Right hindlimb (tissue), 1 donor: ENCODE results near the gene CD8A.
"Not testable (repeated sequence)": the region's sequence is repeated elsewhere in the genome, so short reads cannot be mapped to it uniquely, and the experiment has no call there.

Source experiments
- DNase-seq: peaks from one replicate; pipeline ENCODE4 v3.0.0-alpha.2; 2018

The CD8A gene

DNA sequence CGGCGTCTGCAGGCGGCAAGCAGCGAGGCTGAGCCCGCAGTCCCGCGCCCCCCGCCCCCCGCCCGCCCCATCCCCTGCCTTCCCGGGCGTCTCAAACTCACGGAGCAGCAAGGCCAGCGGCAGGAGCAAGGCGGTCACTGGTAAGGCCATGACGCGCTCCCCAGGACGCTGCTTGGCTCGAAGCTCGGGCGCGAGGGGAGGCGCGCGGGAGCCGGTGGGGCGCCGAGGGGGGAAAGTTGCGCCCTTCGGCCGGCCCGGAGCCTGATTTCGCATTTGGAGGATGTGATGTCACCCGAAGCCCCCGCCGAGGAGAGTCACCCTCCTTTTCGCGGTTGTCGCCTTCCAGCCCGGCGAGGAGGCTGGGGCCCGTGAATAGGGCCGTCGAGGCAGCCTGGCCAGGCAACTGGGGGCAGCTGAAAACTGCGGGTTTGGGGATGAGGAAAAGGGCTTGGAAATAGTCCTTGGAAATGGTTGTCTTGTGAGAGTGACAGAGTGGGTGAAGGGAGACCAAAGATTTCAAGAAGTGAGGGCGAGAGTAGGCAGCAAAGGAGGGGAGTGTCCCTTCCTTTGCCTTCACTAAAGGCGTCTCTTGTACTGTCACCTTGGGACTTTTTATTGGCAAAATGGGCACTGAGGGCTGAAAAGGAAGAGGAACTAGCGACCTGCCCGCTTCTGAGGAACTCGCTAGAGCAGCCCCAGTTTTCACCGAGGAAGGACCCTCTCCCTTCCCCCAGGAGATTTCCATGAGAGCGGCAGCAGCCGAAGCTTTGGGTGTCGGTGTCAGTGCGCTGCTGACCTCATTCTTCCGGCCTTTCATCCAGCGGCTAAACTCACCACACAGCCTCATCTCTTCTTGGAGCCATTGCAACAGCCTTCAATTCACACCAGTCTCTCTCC lies at the start of gene CD8A:
Gene CD8A, minus strand, starts transcription at position 238 of the 897 bp plus-strand sequence. Its CDS starts 88 bp downstream, at position 150.
- DNase-seq: no peak

DNA sequence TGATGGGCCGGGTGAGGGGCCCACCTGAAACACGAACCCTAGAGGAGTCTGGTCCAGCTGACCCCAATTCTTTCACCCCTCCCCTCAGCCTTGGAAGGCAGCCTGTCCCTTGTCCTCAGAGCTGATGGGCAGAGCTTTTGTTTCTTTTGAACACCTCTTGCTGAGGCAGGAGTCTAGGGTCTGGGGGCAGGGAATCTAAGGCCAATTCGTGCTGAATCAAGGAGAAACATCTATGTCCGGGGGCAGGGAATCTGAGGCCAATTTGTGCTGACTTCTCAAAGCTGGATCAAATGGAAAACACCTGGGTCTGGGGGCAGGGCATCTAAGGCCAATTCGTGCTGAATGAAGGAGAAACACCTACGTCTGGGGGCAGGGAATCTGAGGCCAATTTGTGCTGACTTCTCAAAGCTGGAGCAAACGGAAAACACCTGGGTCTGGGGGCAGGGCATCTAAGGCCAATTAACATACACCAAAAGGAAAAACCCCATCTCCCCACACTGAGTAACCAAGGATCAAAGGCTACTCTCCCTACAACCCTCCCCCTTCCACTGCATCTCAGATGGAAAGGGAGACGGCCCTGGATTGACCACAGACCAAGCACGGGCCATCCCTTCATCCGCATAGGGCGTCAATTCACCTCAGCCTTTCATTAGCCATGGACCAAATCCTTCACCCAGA lies 49.3 kb upstream of the CD8A start:
- DNase-seq: not testable (repeated sequence)

DNA sequence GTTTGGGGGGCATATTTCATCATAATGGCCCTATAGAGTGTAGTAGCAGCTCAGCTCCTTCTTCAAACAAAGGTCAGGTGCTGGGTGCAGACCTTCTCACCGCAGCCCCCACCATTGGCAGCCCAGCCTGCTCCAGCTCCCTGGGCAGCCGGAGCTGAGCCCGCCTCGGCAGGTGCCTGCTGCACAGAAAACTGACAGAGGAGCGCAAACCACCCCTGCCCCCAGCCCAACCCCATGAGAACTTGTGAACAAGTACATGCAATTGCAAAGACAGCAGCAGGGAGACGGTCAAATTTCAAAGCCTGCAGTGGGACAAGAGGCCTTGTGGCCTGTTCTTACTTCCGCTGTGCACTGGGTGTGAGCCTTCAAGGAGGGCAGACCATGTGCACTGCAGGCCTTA lies 48.7 kb upstream of the CD8A start:
- not testable (repeated sequence) for DNase-seq

DNA sequence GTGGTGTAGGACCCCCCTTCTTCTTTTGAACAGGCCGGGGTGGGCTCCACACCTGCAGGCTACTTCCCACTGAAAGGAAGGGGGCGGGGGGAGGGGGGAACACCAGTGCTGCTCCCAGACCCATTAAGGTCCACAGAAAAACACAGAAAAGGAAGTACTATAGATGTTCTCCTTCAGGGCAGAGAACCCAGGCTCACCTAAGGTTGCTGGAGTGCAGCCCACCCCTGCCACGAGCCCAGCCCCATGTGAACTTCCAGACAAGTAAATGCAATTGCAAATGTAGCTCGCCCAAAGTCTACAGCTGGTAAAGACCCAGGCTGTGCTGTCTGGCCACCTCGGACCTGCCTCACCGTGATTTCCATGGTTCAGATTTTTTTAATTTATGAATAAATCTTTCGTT lies 47.0 kb upstream of the CD8A start:
- DNase-seq: peak; percentile 28

DNA sequence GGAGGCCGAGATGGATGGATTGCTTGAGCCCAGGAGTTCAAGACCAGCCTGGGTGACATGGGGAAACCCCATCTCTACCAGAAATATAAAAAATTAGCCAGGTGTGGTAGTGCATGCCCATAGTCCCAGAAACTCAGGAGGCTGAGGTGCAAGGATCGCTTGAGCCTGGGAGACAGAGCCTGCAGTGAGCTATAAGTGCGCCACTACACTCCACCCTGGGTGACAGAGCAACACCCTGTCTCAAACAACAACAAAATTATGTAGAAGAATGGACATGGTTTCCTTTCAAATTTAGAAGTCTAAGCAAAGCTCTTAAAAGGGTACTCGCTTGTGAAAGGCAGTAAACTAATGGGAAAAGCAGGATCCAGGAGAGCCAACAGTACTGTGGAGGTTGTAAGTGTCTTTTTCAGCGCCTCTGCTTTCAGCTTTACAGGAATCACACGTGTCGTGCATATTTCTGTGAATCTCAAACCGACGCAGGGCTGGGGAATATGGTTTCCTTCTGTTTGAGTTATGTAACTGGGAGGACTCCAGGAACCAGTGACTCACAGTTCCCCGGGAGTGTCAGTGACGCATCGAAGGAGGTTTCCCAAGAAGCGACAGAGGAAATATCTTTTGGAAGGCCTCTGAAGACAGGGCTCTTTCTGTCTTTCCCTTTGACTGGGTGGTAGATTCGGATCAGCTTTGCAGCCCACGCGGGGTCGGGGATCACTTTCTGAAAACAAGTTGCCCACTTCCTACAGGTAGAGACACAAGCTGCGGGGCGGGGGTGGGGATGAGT lies 46.4 kb upstream of the CD8A start:
- peak; percentile 81 for DNase-seq

DNA sequence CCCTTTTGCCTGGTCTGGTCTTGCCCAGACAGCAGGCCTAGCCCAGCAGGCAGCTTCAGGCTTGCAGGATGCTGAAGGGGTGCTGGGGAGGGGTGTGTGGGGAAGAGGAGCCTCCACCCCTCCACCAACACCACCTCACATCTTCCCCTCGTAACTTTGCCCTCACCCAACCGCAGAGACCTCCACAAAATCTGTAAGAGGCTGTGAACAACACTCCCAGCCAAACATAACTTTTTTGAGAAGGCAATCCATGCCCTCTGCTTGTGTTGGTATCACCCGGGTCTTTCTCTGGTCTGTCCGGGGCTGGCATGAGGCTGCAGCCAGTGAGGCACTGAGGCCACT lies 44.8 kb upstream of the CD8A start:
- not testable (repeated sequence) for DNase-seq

DNA sequence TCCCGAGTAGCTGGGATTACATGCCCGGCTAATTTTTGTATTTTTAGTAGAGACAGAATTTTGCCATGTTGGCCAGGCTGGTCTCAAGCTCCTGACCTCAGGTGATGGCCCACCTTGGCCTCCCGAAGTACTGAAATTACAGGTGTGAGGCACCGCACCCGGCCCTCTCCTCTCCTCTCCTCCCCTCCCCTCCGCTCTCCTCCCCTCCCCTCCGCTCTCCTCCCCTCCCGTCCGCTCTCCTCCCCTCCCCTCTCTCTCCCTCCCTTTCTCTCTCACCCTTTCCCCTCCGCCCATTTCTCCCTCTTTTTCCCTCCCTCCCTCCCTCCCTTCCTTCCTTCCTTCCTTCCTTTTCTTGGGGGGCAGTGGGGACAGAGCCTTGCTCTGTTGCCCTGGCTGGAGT lies 42.6 kb upstream of the CD8A start:
- no peak for DNase-seq

DNA sequence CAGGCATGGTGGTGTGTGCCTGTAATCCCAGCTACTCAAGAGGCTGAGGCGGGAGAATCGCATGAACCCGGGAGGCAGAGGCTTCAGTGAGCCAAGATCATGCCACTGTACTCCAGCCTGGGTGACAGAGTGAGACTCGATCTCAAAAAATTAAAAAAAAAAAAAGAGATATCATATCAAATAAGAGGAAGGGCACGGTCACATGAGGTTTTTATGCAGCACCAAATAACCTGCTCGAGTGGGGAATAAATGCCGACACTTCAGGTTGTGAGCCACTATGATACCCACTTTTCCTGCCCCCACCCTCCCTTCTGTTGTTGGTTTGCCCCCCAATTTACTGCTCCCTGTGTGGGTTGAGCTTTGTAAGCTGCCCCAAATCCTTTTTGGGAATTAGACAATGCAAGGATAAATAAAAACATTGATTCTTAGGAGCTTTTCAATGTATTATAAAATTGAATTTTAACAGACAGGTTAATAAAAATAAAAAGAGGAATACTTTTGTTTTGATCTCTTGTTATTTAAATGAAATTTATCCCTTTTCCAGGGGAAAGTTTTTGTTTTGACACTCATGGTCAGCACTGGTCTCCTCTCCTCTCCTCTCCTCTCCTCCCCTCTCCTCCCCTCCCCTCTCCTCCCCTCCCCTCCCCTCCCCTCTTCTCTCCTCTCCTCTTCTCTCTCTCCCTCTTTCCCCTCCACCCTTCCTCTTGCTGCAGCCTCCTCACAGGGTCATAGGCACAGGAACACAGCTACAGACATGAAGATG lies 41.8 kb upstream of the CD8A start:
- DNase-seq: no peak

DNA sequence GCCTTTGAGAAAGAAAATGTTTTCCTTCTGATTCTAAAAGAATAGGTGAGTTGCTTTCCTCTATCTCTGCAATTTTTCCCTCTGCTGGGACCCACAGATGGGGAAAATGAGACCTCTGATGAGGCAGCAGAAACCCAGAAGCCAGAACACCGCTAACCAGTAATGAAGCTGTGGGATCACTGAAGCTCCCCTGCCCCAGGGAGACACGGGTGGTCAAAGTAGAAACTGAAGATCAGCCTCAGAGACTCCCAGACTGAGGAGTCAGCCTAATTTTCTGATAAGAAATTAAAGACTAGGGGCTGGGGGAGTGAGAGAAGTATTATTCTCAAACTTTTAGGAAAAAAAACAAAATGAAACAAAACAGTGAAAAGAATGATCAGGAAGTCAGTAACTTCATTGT lies 40.8 kb upstream of the CD8A start:
- no peak for DNase-seq

DNA sequence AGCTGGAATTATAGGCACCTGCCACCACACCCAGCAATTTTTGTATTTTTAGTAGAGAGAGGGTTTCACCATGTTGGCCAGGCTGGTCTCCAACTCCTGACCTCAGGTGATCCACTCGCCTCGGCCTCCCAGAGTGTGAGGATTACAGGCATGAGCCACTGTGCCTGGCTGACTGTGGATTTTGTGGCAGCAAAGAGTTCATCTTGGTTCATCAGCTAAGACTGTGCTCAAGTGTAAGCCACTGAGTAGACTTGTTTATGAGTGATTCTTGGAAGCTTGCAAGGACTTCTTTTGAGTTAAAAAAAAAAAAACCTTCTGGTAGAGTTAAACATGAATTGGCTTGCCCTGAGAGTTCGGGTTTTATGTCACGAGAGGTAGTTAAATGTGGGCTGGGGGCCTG lies 36.2 kb upstream of the CD8A start:
- DNase-seq: no peak

DNA sequence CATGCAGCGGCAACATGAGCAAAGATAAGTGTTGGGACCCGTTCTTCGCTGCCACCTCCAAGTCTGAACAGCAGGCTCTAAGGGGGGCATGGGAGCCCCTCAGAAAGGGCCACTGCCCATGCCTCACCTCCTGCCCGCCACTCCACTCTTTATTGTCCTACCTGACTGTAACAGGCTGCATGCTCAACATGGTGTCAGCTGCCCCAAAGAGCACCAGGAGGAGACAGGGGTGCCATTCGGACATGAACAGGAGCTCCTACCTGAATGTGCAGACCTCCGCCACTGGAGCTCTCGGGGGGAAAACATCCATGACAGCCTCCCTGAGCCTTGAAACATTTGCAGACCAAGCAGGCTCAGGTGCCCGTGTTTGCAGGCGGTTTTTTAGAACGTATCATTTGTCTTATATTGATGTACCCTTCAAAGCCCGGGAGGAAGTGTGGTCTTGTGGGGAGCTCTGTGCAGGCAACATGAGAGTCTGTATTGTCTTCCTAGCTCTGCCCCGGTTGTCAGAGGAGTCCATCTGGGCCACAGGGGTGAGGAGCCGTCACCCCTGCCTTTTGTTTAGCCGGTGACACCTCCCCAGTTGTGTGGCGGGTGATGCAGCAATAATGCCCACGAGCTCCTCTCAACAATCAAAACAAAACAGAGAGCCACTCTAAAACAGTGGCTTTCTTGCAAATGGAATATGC lies 35.1 kb upstream of the CD8A start:
- no peak for DNase-seq

DNA sequence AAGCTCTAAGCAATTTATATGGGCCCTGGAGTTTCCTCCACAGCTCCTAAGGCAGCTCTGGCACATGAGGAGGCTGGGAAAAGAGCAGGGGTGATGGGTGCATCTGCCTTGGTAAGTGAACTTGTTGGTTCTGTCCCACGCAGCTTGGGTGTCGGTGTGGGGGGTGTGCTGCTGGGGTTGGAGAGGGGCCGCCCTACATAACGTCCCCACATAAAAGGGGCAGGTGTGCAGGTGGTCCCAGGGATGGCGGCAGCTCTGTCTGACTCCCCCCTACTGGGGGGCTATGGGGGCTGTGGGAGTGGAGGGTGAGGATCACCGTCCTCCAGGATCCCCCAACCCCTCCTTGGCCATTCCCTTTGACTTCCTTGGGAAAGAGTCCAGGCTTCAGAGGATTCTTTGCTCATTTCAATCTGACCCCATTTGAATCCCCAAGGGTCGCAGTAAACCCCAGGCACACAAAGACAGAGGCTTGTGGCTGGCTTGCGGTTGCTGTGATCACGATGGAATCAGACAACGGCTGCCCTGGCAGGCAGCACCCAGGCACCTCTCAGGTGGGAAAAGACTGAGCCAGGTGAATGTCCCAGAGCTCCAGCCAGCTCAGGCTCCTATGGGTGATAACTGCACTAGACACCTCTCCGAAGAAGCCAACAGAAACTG lies 34.5 kb upstream of the CD8A start:
- no peak for DNase-seq

DNA sequence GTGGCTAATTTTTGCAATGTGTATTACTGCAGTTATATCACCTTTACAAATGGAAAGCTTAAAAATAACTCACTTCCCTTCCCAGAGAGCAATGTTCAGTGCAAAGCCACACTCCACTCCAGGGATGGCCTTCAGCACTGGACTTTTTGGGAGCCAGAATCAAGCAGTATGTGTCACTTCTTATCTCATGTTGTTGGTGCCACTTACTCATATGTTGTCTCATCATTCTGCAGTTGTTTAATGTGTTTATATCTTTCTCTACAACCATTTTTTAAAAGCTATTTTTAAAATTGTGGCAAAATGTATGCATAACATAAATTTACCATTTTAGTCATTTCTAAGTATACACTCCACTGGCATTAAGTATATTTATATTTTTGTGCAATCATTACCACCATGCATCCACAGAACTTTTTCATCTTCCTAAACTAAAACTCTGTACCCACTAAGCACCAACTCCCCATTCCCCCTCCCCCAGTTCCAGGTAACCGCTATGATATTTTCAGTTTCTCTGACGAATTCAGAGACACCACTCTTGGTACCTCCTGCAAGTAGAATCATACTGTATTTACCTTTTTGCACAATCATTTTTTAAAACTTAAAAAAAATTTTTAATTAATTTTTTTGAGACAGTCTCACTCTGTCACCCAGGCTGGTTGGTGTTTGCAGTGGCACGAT lies 32.1 kb upstream of the CD8A start:
- DNase-seq: no peak

DNA sequence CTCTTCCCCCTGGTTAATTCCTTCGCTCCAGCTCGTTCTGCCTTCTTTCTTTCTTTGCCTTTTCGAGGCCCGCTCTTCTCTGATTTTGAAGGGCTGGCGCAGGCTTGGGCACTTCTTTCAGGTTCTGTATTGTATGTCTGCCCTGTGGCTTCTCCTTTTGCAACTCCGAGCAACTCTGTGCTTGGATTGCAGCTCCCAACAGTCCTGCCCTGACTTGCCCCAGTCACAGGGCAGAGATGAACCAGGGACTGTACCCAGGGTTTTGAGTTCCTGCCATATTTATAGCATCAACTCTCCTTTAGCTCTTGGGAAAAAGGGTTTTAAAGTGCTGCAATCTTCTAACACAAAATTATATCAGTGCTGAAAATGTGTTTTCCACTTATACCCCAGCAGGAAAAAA lies 31.1 kb upstream of the CD8A start:
- DNase-seq: no peak

DNA sequence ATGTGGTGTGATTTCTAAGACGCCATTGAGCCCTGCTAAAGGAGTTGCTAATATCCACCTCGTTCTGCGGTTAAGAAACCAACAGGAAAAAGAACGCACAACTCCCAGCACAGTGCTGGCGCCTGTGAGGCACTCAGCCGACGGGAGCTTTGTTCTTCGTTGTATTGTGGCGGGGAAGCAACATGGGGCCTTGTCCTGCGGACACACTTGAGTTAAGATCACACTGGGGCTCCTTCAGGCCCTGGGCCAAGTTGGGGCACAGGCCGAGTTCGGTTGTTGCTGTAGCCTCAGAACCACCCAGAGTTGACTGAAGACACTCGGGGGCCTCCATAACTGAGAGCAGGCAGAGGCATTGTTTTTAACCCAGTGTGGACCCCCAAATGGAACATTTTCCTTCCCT lies 30.6 kb upstream of the CD8A start:
- no peak for DNase-seq

DNA sequence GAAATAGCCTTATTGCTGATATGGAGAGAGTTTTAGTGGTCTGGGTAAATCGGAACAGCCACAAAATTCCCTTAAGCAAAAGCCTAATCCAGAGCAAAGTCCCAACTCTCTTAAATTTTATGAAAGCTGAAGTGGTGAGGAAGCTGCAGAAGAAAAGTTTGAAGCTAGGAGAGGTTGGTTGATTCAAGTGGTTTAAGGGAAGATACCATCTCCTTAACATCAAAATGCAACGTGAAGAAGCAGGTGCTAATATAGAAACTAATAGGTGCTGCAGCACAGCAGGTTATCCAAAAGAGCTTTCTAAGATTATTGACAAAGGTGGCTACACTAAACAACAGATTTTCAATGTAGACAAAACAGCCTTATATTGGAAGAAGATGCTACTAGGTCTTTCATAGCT lies 28.2 kb upstream of the CD8A start:
- DNase-seq: no peak

DNA sequence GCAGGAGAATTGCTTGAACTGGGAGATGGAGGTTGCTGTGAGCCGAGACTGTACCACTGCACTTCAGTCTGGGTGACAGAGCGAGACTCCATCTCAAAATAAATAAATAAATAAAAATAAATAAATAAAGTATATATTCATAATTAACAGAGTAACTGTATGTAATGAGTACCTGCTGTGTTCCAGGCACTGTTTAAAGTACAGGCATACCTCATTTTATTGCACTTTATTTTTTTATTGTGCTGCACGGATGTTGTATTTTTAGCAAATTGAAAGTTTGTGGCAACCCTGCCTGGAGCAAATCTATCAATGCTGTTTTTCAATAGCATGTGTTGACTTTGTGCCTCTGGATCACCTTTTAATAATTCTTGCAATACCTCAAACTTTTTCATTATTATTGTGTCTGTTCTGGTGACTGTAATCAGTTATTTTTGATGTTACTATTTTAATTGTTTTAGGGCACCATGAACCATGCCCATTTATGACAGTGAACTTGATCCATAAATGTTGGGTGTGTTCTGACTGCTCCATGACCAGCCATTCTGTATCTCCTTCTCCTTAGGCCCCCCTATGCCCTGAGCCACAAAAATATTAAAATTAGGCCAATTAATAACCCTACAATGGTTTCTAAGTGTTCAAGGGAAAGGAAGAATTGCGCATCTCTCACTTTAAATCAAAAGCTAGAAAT lies 27.5 kb upstream of the CD8A start:
- no peak for DNase-seq

DNA sequence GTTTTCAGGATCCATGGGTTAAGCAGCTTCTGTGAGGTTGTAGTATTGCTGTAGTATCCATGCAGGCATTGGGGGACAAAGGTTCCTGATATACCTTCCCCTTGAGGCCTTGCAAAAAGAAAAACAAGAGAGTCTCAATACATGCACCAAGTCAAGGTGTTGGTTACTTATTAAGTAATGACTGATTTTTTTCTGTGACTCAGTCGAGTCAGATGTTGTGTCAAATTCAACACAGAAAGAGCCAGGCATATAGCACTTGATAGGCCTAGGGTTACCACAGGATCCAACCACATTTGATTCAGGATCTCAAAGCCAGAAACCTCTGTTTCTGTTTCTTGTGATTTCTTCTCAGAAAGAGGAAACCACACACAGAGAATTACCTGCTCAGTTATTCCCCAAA lies 24.9 kb upstream of the CD8A start:
- no peak for DNase-seq

DNA sequence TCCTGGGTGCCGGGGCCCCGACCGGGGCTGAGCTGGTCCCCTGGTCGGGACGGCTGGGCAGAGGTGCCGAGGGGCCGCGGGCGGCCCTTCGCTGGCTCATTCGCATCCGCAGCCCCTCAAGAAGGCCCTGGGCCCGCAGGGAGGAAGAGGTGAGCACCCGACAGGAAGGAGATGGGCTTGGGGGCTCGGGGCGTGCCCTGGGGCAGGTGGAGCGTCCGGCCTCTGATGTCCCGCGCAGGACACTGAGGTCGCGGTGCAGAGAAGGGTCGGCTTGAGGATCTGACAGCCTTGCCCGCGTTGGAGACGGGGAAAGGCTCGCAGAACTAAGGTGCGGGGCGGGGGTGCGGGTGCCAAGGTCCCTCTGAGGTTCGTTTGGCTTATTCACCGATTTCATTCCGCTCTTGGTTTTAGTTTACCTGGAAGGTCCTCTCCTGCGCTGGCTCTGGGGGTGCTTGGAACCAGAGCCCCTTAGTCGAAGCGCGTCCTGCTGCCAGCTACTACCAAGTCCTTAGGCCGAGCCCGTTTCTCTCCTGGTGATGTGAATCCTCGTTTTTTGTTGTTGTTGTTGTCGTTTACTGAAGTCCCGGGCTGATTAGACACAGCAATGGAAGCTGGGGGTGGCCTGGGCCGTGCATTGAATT lies 18.9 kb upstream of the CD8A start:
- no peak for DNase-seq
